ENCODE data around the gene BHLHA15.

GRCh38 chr7:98238076-98238475, 26.8 kb downstream of the BHLHA15 start:
- no peak for TF ChIP-seq SOX15 (CRISPR knock-in tag; IDR thresholded peaks at IDR 0.05)
- no peak for TF ChIP-seq CTCF (IDR thresholded peaks at IDR 0.05)
- TF ChIP-seq ZNF232 (CRISPR knock-in tag; IDR thresholded peaks at IDR 0.05) = no peak
- TF ChIP-seq ZNF512 (CRISPR knock-in tag; IDR thresholded peaks at IDR 0.05; ENCODE audit: borderline replicate concordance) = no peak
- TF ChIP-seq CREM (CRISPR knock-in tag; IDR thresholded peaks at IDR 0.05) = no peak
- no peak for TF ChIP-seq FOXP1 (CRISPR knock-in tag; IDR thresholded peaks at IDR 0.05; ENCODE audit: borderline replicate concordance)
- TF ChIP-seq MAX (CRISPR knock-in tag; IDR thresholded peaks at IDR 0.05) = no peak

All from WTC11 (cell line).